ENCODE data around the gene CD209.

CD209 gene

DNA sequence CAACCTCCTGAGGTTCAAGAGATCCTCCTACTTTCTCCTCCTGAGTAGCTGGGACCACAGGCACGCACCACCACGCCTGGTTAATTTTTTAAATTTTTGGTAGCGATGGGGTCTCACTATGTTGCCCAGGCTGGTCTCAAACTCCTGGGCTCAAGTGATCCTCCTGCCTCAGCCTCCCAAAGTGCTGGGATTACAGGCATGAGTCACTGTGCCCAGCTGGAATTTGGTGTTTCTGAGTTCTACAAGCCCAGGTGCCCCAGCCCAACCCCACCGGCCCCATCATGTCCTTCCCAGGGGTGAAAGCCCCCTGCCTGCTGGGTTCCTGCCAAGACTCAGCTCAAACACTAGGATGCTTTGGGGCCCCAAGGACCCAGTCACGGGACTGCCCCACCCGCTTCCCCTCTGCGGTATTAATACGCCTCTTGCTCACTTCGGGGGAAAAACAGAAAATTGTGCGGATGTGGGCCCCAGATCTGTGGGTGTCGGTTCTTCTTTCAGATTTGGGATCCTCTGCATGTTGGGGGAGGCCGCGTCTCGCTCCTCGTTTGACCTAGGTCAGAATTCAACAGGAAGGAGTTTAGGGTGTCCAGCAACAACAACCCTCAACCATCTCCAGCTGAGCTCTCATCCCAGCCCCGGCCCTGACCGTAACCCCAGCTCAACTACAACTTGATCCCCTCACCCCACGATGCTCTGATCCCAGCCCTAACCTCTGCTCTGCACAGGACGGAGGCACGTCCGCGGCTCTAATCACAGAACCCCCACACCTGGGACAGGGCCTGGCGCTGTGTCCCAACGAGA is 41.7 kb downstream of the CD209 start:
- peak; percentile 60 to 65 for DNase-seq (ENCODE audit: low read depth in 2 of 2)

DNA sequence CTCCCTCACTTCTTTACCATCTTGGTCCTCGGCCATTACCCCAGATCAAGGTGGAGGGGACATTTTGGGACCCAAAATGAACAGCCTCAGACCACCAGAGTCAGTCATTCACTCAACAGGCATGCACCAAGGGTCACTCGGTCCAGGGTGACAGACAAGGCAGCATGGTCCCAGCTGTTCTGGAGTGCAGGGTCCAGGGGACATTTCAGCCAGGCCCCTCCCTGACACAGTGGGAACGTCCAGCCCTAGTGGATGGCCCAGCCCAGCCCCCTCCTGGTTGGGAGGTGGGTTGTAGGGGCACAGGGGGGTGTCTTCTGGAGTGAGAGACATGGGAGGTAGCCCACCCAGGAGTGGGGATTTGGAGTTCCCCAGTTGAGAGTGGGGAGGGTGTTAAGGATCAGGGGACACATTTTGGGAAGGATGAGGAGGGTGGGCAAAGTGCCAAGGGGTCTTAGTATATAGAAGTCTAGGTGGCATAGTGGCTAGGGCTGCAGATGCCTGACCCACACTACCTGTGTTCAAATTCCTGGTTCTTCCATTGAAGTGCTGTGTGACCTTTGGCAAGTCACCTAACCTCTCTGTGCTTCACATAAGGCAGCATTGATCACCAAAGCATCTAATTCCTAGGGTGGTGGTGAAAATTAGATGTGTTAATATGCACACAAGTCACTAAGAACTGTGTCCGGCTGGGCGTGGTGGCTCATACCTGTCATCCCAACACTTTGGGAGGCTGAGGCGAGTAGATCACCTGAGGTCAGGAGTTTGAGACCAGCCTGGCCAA is 42.9 kb downstream of the CD209 start:
- no peak for DNase-seq (ENCODE audit: low read depth in 2 of 2)

DNA sequence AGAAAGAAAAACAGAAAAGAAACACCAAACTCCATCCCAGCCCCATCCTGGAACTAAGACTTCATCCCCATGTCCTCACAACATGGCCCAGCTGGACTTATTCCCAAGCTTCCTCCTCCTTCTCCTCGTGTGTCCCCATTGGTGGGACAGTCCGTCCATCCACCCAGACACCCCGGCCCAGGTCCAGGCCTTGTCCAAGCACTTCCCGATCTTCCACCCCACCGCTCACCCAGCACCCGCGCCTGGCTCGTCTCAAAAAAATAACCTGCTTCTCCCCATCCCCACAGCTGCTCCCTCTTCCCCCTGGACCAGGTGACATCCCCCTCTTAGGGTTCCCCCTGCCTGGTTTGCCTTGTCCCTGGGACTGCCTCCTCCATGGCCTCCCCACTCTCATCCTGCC is 44.0 kb downstream of the CD209 start:
- DNase-seq (ENCODE audit: low read depth in 2 of 2), result no peak

DNA sequence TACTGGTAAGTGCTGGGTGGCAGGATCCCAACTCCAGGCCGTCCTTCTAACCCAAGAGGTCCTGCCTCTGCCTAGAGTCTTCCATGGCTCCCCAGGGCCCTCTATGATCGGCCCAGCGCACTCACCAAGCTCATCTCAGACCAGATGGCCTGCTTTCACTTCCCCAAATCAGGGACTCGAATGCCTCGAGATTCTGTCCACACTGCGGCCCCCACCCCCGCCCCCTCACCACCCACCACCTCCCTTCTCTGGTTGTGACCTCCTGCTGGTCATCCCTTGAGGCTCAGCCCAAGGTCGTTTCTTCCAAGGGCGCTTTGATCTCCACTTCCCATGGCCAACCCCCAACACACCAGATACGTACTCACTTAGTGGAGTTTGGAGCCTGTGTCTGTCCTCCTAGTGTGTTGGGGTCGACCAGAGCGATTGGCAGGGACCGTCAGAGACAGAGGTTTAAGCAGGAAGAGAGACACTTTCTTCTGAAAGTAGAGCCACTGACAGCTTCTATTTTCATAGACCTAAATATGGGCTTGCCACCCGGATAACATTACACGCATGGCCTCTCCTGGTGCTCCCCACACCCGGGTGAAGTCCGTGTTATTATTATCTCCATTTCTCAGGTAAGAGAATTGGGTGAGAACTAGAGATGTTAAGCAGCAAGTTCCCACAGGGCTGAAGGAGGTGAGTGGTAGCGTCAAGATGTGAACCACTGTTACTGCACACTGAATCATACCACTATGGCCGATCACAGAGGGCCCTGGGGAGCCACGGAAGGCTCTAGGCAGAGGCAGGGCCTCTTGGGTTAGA is 45.5 kb downstream of the CD209 start, which contains the start of gene FCER2:
Gene FCER2 (minus strand): TSS at position 478 of the 804 bp plus-strand sequence. CDS start 2,371 bp downstream, outside the sequence.
- DNase-seq (ENCODE audit: low read depth in 2 of 2), result no peak

DNA sequence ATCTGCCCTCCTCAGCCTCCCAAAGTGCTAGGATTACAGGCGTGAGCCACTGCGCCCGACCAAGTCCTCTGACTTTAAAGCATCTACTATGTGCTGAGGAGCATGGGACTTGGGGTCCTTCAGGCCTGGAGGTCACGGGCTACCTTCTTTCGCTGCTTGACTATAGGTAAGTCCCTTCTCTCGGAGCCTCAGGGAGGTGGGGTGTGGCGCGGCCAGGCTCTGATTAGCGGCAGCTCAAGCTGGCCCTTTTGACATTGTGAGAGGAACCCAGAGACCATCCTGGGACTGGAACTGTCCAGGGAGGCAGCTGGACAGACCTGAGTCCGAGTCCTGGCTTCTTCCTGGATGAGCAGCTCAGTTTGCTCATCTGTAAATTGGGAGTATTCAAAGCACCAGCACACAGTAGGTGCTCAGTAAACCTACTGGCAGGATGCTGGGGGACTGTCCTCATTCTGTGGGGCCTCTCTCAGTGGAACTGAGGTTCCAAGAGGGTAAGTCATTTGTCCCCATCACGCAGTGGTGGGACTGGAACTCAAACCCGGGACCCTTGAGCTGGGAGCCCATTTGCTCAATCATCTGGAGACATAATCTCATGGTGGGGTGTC is 46.2 kb downstream of the CD209 start:
- no peak for DNase-seq (ENCODE audit: low read depth in 2 of 2)

DNA sequence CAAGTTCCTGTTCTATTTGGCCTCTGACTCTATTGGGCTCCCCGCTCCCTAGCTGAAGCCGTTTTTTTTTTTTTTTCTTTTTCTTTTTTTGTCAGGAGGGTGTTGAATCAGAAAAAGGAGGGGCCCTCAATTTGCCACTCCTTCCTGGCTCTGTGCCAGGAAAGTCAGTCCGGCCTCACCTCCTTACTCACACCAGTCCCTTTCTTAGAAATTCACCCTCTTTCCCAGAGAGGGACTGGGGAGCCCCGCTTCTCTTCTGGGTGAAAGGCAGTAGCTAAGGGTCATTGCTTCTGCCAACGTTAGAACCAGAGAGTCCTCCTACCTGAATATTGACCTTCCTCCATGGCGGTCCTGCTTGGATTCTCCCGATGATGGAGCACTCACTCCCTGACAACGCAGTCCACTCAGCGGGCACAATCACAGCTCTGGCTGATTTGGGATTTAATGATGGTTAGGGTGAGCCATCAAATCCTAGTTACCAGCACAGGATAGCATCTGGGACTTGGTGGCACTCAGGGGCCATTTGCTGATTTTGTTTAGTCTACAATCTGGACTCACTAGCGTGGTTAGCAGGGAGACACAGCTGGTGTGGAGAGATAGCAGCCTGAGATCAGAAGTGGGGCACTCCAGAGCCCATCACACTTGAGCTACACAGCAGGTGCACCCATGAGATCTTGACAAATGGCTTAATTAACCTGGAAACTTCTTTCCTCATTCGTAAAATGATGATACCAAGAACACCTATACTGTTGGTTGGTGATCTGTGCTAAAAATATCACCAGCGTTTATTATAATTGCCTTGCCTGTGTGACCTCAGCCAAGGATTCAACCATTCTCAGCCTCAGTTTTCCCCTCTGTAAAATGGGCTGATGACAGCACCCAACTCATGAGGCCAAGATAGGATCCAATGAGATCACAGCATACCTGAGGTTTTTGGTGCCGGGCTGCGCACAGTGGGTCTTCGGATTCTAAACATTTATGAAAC is 47.6 kb downstream of the CD209 start:
- peak; percentile 28 to 45 for DNase-seq (ENCODE audit: low read depth in 2 of 2)

DNA sequence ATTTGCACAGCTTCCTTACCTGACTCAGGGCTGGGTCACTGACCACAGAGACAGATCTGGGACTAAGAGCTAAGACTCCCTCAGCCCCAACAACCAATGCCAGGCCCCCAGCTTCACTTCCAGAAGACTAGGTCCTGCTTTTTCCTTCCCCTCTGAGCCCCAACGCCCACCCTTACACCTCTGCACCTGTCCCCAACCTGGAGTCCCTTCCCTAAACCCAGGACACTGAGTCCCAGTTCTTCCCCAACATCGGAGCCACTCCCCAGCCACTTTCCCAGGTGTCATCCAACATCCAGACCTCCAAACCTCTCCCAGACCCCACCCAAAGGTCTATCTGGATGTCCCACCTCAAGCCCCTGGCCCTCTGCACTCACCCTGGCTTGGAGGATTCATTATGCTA is 48.3 kb downstream of the CD209 start:
- DNase-seq (ENCODE audit: low read depth in 2 of 2), result no peak

DNA sequence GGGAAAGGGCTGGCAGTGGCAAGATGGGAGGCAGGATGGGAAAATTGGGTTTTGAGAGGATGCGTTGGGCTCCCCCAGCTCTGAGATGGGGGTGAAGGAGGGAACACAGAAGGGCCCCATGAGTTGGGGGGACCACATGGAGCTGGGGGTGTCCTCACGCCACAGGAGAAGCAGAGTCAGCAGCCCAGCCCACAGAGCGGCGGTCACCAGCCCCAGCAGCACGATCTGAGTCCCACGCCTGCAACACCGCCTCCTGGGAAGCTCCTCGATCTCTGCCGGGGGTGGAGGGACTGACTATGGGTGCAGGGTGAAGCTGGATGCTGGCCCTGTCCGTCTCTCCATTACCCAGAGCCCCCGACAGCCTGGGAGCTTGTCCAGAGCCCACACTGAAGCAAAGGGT is 48.8 kb downstream of the CD209 start:
- no peak for DNase-seq (ENCODE audit: low read depth in 2 of 2)

DNA sequence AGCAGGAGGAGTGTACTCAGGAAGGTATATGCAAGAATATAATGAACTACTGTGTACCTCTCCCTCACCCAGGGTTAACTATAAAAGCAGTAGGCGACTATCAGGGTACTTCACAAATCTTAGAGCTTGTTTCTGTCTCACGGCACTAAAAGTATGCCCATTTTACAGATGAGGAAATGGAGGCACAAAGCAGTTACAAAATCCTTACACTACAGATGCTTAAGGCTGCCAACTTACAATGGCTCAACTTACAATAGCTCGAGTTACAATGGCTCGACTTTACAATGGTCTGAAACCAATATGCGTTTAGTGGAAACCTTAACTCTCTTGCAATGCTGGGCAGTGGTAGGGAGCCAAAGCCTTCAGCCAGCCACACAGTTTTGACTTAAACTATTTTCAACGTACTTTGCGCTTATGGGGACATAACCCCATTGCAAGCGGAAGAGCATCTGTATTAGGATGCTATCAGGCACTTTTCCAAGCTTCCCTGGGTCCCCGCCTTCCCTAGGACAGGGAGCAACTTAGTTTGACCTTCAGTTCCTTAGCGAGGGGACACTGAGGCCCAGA is 49.5 kb downstream of the CD209 start:
- no peak for DNase-seq (ENCODE audit: low read depth in 2 of 2)

DNA sequence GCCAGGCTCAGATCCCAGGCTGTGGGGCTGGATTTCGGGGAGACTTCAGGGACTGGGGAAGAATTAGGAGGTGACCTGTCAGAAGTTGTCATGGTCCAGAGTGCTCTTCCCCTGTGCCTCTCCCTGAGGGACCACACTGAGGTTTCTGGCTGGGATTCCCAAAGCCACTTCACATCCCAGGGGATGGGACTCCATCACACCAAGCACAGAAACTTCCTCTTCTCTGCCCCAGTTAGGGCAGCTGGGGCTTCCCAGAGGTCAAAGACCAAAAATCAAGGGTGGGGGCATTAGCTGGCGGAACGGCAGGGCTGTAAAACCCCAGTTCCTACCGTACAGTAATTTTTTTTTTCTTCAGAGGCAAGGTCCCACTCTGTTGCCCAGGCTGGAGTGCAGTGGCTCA is 52.8 kb downstream of the CD209 start:
- no peak for DNase-seq (ENCODE audit: low read depth in 2 of 2)

DNA sequence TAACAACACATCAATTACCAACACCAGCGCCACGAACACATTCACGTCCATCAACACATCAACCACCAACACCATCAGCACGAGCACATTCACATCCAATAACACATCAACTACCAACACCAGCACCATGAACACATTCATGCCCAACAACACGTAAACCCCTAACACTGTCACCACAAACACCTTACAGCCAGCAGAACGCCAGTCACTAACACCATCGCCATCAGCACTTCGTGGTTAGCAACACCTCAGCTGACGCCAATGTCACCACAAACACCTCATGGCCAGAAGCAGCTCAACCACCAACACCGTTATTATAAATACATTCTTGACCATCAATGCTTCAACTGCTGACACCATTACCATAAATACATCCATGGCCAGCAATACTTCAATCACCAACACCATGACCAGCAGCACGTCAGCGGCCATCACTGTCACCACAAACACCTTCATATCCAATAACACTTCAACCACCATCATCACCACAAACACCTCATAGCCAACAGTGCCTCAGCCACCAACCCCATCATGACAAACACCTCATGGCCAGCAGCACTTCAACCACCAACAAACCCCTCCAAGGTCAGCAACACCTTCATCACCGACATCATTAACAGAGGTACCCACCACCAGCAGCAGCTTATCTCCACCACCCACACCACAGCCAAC is 54.8 kb downstream of the CD209 start:
- DNase-seq (ENCODE audit: low read depth in 2 of 2), result no peak

DNA sequence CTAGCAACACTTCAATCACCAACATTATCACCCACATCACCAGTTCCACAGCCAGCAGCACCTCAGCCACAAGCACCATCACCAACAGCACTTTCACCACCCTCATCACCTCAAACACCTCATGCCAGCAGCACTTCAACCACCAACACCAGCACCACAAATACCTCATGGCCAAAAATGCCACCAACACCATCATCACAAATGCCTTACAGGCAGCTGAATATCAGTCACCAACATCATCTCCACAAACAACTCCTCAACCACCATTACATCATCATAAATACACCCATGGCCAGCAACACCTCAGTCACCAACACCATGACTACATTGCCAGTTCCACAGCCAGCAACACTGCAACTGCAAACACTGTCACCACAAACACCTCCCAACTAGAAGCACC is 55.8 kb downstream of the CD209 start:
- DNase-seq (ENCODE audit: low read depth in 2 of 2), result no peak

DNA sequence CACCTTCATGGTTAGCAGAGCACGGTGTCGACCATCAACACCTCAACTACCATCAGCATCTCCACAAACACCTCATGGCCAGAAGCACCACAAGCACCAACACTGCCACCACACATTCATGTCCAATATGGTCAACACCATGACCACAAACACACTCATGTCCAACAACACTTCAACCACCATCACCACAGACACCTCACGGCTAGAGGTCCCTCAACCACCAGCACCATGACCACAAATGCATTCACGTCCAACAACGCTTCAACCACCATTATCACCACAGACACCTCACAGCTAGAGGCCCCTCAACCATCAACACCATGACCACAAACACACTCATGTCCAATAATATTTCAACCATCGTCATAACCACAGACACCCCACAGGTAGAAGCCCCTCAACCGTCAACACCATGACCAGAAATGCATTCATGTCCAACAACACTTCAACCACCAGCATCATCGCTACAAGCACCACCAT is 56.5 kb downstream of the CD209 start:
- DNase-seq (ENCODE audit: low read depth in 2 of 2), result no peak
